Activated CD8-positive, alpha-beta T cell treated with anti-CD3 and anti-CD28 coated beads, Interleukin-2, amount 10 ng/mL, durations not matched to agents 7 days and 5 days (primary cell): ENCODE data around the gene TUBB2B. TPM values are rescaled to one million over a fixed set of nuclear protein-coding genes. Genes with fewer than 3 reads are reported as not detected.

ENCODE experiments used
- ATAC-seq: fragments of 150-1000 bp; cut with Tn5 transposase; one replicate; pipeline ENCODE4 v1.10.0; 2021; ENCODE audit warnings: moderate library complexity
- CTCF ChIA-PET: fragments of 350-600 bp; sonication (Branson Sonifier 250); formaldehyde crosslinking; loops from one replicate; lab custom pipeline; 2021; ENCODE audit warnings: antibody characterized with exemption; lab: Charles Lee
- POLR2A ChIA-PET: fragments of 350-600 bp; sonication (Branson Sonifier 250); formaldehyde crosslinking; loops from one replicate; lab custom pipeline; 2021; ENCODE audit warnings: antibody characterized with exemption; lab: Charles Lee
- DNase-seq: peaks from one replicate; pipeline ENCODE4 v3.0.0-alpha.2; 2020
- H3K27ac Mint-ChIP-seq: one replicate; pipeline ENCODE4 v1.8.0; 2021; ENCODE audit warnings: mild to moderate bottlenecking, mixed read lengths
- H3K27me3 Mint-ChIP-seq: one replicate; pipeline ENCODE4 v1.8.0; 2021; ENCODE audit warnings: low read depth, mixed read lengths
- H3K36me3 Mint-ChIP-seq: one replicate; pipeline ENCODE4 v1.8.0; 2021; ENCODE audit warnings: low read depth, mixed read lengths
- H3K4me1 Mint-ChIP-seq: one replicate; pipeline ENCODE4 v1.8.0; 2021; ENCODE audit warnings: low read depth, mixed read lengths
- H3K4me3 Mint-ChIP-seq: one replicate; pipeline ENCODE4 v1.8.0; 2021; ENCODE audit warnings: mild to moderate bottlenecking, mixed read lengths
- H3K9me3 Mint-ChIP-seq: one replicate; pipeline ENCODE4 v1.8.0; 2022; ENCODE audit warnings: mixed read lengths; ENCODE audit not compliant: insufficient read depth
- total RNA-seq, 2 experiments: library from RNA; stranded (reverse); gene quantifications; one replicate each; pipeline ENCODE4 v1.2.3, GENCODE V29; 2021

The TUBB2B gene
- total RNA-seq, 2 experiments from 2014 or later, result not detected

DNA sequence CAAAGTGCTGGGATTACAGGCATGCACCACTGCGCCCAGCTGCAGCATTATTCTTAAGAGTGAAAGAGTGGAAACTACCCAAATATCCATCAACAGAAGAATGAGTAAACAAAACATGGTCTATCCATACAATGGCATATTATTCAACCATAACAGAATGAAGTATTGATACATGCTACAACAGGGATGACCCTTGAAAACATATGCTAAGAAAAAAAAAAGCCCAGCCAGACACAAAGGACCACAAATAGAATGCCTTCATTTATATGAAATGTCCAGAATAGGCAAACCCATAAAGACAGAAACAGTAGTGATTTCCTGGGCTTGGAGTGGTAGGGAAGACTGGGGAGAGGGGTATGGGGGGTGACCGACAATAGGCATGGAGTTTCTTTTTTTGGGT, 7.1 kb downstream of the TUBB2B start:
- H3K27me3 Mint-ChIP-seq, result peaks cover 36% of the 10 kb centered on the region
- H3K36me3 Mint-ChIP-seq, result no peaks in the 10 kb centered on the region
- H3K4me3 Mint-ChIP-seq, result no peak overlapping the region
- H3K27ac Mint-ChIP-seq, result no peak overlapping the region
- no peaks in the 10 kb centered on the region for H3K9me3 Mint-ChIP-seq
- ChIA-PET POLR2A (no interaction called here), CTCF (no interaction called here)
- ATAC-seq (no peak), DNase-seq (no peak)
- H3K4me1 Mint-ChIP-seq, result no peaks in the 10 kb centered on the region

DNA sequence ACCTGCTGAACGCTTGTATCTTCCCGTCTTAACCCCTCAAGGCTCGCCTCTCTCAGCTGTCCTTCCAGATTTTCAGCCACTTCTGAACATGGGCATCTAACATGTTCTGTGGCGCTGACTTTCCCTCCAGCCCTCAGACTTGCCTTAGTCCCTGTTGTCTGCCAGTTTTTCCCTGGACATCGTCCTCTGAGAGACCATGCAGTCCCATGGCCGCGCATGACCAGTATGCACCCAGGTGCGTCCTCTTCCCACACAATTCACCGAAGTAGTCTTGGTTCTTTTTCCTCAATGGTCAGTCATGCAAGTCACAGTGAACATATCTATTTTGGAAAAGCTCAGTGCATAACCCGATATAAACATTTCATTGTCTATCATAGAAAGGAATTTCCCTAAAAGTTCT, 9.2 kb downstream of the TUBB2B start:
- CTCF ChIA-PET, result no interaction called here
- no peak for ATAC-seq
- H3K27me3 Mint-ChIP-seq, result peaks cover 29% of the 10 kb centered on the region
- no peak for DNase-seq
- H3K27ac Mint-ChIP-seq, result no peak overlapping the region
- POLR2A ChIA-PET, result no interaction called here
- no peak overlapping the region for H3K4me3 Mint-ChIP-seq
- no peaks in the 10 kb centered on the region for H3K9me3 Mint-ChIP-seq
- no peaks in the 10 kb centered on the region for H3K4me1 Mint-ChIP-seq
- no peaks in the 10 kb centered on the region for H3K36me3 Mint-ChIP-seq

DNA sequence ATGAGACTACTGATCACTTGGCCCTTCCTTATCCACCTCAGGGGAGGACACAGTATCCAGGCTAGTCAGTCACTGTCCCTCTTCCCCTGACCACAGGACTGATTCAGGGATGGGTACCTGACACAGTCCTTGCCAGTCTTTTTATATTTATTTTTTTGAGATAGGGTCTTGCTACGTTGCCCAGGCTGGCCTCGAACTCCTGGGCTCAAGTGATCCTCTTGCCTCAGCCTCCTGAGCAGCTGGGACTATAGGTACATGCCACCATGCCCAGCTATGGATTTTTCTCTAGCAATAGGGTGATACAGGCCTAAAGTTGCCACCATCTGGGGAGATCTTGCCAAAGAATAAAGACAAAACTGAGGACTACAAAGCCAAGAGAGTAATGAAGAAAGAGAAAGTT, 10.2 kb downstream of the TUBB2B start:
- Mint-ChIP-seq H3K36me3 (no peaks in the 10 kb centered on the region), H3K27me3 (peaks cover 31% of the 10 kb centered on the region), H3K27ac (no peak overlapping the region), H3K4me3 (no peak overlapping the region), H3K9me3 (no peaks in the 10 kb centered on the region), H3K4me1 (no peaks in the 10 kb centered on the region)
- ATAC-seq (no peak), DNase-seq (no peak)
- ChIA-PET CTCF (no interaction called here), POLR2A (no interaction called here)

DNA sequence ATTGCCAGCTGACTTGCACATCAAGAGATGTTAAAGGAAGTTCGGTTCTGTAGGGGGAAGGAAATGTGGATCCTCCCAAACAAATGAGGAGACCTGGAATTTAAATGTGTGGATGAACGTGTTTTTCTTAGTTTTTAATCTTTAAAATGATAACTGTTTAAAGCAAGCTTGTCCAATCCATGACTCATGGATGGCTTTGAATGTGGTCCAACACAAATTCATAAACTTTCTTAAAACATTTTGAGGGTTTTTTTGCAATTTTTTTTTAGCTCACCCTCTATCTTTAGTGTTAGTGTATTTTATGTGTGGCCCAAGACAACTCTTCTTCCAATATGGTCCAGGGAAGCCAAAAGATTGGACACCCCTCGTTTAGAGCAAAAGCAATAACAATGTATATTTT, 12.6 kb downstream of the TUBB2B start:
- H3K27ac Mint-ChIP-seq, result no peak overlapping the region
- H3K4me3 Mint-ChIP-seq, result no peak overlapping the region
- no peaks in the 10 kb centered on the region for H3K4me1 Mint-ChIP-seq
- DNase-seq (no peak), ATAC-seq (no peak)
- no peaks in the 10 kb centered on the region for H3K9me3 Mint-ChIP-seq
- H3K36me3 Mint-ChIP-seq, result no peaks in the 10 kb centered on the region
- POLR2A ChIA-PET, result no interaction called here
- peaks cover 23% of the 10 kb centered on the region for H3K27me3 Mint-ChIP-seq
- CTCF ChIA-PET, result interaction anchor here (1.1 kb wide), 1 partner anchor 37 kb away, joined by 4 read pairs; no protein-coding TSS in a partner anchor

DNA sequence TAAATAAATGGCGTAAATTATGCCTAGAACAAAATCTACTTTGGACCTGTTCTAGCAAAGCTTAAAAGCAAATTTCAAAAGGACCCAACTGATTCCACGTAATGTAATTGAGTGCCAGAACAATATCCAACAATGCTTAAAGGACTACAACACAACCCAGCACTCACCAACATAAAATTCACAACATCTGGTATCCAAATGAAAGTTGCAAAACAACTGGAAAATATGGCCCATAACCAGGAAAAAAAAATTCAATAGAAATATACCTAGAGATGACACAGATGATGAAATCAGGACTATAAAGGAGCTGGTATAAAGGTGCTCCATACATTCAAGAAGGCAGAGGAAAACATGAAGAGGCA, 14.1 kb downstream of the TUBB2B start:
- ATAC-seq, result no peak
- ChIA-PET CTCF (interaction anchor here (1.4 kb wide), 1 partner anchor 17 kb away, joined by 3 read pairs; no protein-coding TSS in a partner anchor), POLR2A (no interaction called here)
- H3K4me1 Mint-ChIP-seq, result peaks cover 8% of the 10 kb centered on the region
- no peaks in the 10 kb centered on the region for H3K36me3 Mint-ChIP-seq
- no peak for DNase-seq
- H3K9me3 Mint-ChIP-seq, result no peaks in the 10 kb centered on the region
- peaks cover 18% of the 10 kb centered on the region for H3K27me3 Mint-ChIP-seq
- no peak overlapping the region for H3K27ac Mint-ChIP-seq
- no peak overlapping the region for H3K4me3 Mint-ChIP-seq

DNA sequence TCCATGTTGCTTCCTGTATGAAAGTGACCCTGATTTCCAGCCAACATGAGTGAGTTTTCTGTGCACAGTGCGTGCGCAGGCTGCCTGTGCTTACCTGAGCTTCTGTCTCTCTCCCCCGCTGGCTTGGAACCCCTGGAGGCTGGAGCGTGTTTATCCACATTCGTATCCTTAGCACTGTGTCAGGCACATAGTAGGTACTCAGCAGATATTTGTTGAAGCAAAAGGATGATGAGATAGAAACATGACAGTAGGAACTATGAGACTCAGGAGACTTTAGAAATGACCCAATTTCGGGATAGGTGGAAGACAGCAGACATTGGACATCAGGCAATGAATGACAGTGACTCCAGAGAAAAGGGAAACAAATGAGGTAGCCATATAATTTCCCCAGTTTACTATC, 15.2 kb downstream of the TUBB2B start:
- ATAC-seq (no peak), DNase-seq (no peak)
- ChIA-PET CTCF (interaction anchor here (1.4 kb wide), 1 partner anchor 16 kb away, joined by 3 read pairs; no protein-coding TSS in a partner anchor), POLR2A (no interaction called here)
- no peak overlapping the region for H3K4me3 Mint-ChIP-seq
- no peaks in the 10 kb centered on the region for H3K36me3 Mint-ChIP-seq
- H3K27ac Mint-ChIP-seq, result no peak overlapping the region
- H3K27me3 Mint-ChIP-seq, result peaks cover 14% of the 10 kb centered on the region
- H3K4me1 Mint-ChIP-seq, result peaks cover 8% of the 10 kb centered on the region
- H3K9me3 Mint-ChIP-seq, result no peaks in the 10 kb centered on the region

DNA sequence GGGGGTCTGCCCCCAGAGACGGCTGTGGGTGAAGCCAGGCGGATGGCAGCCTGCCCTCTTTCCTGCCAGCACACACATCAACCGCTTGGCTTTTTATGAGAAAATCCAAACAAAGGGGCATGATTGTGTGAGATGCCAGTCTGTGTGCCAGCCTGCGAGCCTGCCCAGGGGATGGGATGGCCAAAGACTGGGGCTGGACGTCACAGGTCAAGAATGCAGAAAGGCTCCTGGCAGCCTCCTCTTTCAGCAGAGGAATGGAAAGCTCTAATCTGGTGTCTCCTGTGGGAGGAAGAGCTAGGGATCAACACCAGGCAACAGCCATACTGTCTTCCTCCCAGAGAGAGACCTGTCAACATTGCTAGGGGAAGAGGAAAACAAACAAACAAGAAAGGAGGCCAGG, 15.8 kb downstream of the TUBB2B start:
- Mint-ChIP-seq H3K36me3 (no peaks in the 10 kb centered on the region), H3K4me3 (no peak overlapping the region), H3K27me3 (peaks cover 17% of the 10 kb centered on the region), H3K27ac (no peak overlapping the region), H3K4me1 (peaks cover 8% of the 10 kb centered on the region), H3K9me3 (no peaks in the 10 kb centered on the region)
- ChIA-PET POLR2A (no interaction called here), CTCF (interaction anchor here (1.4 kb wide), 1 partner anchor 15 kb away, joined by 3 read pairs; no protein-coding TSS in a partner anchor)
- DNase-seq, result no peak
- ATAC-seq, result no peak

DNA sequence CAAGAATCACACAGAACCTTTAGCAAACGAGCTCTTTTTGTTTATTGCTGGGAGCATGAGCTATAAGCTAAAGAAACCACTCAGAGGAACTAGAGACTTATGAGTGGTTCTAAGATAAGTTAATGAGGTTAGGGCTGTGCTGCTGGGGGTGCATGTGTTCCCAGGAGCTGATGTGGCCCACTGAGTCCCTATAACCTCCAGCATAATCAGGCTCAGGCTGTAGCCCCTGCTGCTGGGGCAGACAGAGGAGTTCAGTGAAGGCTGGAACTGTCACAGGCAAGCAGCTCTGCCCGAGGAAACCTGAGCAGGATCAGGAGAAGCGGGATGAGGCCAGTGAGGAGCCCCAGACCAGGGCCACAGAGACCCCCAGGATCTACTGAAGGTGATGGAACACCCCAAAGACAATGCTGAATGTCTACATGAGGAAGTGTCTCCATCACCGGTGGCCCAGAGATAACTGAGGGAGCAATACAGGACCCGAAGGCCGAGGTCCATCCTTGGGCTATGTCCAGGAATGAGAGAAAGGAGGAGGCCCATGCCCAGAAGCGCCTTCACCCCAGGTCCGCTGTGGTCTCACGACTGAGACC, 17.3 kb downstream of the TUBB2B start:
- no peak for DNase-seq
- peaks cover 8% of the 10 kb centered on the region for H3K4me1 Mint-ChIP-seq
- H3K36me3 Mint-ChIP-seq, result no peaks in the 10 kb centered on the region
- H3K27me3 Mint-ChIP-seq, result peaks cover 19% of the 10 kb centered on the region
- ATAC-seq, result no peak
- ChIA-PET POLR2A (no interaction called here), CTCF (interaction anchor here (0.9 to 1.9 kb wide), 2 partner anchors 41 to 53 kb away, joined by 3 to 6 read pairs; partner anchors contain the start of gene TUBB2A)
- H3K27ac Mint-ChIP-seq, result no peak overlapping the region
- no peak overlapping the region for H3K4me3 Mint-ChIP-seq
- H3K9me3 Mint-ChIP-seq, result no peaks in the 10 kb centered on the region

DNA sequence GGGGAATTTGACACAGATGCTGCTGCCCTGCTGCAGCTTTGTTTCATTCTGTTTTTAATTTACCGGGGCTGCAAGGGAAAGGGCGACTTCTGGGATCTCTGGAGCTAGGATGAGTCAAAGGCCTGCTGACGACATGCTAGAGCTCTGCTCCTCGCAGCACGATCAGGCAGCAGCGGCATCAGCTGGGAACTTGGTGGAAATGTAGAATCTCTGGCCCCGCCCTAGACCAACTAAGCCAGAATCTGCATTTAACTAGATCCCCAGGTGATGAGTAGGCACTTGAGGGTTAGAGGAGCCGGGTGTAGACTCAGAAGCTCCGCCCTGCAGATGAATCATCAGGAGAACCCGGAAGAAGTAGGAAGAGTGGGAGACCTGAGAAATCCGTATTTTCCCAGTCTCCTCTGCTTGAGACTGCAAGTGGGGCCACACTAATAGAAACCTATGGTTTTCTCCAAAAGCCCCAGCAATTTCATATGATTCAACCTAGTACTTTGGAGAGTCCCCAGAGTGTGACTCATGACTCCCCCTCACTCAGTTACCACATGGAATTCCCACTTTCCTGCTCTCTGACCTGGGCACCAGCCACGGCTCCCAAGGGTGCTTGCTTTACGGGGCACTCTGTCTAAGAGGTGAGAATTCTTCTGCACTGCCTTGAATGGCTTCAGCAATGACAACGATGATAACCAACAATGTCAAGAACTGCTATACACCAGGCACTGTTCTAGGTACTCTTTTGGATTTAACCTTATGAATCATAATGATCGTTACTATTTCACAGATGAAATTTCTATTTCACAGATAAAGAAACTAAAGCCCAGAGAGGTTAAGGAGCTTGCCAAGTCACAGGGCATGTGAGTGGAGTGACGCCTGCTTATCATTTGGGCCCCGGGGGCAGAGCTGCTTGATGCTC, 18.1 kb downstream of the TUBB2B start:
- no peaks in the 10 kb centered on the region for H3K36me3 Mint-ChIP-seq
- no peak overlapping the region for H3K27ac Mint-ChIP-seq
- peaks cover 8% of the 10 kb centered on the region for H3K4me1 Mint-ChIP-seq
- ATAC-seq, result peak; percentile 60
- DNase-seq, result no peak
- no peaks in the 10 kb centered on the region for H3K9me3 Mint-ChIP-seq
- CTCF ChIA-PET, result interaction anchor here (0.9 to 1.9 kb wide), 2 partner anchors 42 to 52 kb away, joined by 3 to 6 read pairs; partner anchors contain the start of gene TUBB2A
- POLR2A ChIA-PET, result interaction anchor here (1.2 kb wide), 1 partner anchor 13 kb away, joined by 4 read pairs; no protein-coding TSS in a partner anchor
- H3K4me3 Mint-ChIP-seq, result no peak overlapping the region
- peaks cover 17% of the 10 kb centered on the region for H3K27me3 Mint-ChIP-seq

DNA sequence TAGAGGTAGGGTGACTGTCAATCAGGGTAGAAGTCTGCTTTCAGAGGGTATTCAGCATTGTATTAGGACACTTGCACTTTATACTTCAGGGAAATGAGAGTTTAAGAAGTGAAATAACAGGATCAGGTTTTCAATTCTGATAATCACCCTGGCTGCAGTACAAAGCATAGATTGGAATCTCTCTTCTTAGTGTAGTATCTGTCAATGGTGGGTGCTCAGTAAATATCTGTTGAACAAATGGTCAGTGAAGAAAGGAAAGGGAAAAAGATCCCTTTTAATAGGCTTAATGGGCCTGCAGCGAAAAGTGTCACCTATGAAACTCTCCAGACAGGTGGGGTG, 18.7 kb downstream of the TUBB2B start:
- H3K36me3 Mint-ChIP-seq, result no peaks in the 10 kb centered on the region
- H3K4me3 Mint-ChIP-seq, result no peak overlapping the region
- ChIA-PET CTCF (interaction anchor here (1.9 kb wide), 1 partner anchor 43 kb away, joined by 6 read pairs; no protein-coding TSS in a partner anchor), POLR2A (interaction anchor here (1.2 kb wide), 1 partner anchor 13 kb away, joined by 4 read pairs; no protein-coding TSS in a partner anchor)
- peaks cover 8% of the 10 kb centered on the region for H3K4me1 Mint-ChIP-seq
- DNase-seq (no peak), ATAC-seq (no peak)
- peaks cover 17% of the 10 kb centered on the region for H3K27me3 Mint-ChIP-seq
- H3K27ac Mint-ChIP-seq, result no peak overlapping the region
- no peaks in the 10 kb centered on the region for H3K9me3 Mint-ChIP-seq

DNA sequence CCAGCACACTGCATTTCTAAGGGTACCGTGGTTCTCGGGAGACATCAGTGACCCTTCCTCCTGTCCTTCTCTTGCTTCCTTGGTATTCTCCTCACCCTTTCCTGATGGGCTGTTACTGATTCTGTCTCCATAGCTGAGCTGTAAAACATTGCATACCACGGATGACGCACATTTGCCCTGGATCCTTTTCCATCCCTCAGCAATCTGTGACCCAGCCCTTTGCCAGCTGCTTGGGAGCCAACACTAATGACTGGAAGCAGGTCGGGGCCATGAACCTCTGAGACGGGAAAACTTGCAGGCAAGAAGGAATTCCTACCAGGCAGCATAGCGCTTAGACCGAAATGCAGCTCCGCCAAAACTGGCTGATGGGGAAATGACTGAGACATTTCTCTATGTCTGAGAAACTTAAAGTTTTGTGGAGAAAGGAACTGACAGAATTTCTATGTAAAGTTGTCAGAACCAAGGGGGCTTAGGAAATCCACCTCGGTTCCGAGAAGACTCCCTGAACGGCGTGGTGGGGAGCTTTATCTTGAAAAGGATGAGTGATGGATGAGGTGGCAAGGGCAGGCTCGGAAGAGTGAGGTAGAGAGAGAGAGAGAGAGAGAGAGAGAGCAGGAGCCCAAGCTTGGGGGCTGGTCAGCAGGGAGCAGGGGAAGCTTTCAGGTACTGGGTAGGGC, 19.2 kb downstream of the TUBB2B start:
- ATAC-seq, result no peak
- Mint-ChIP-seq H3K27ac (no peak overlapping the region), H3K36me3 (no peaks in the 10 kb centered on the region), H3K4me3 (no peak overlapping the region), H3K9me3 (no peaks in the 10 kb centered on the region), H3K27me3 (peaks cover 21% of the 10 kb centered on the region), H3K4me1 (peaks cover 8% of the 10 kb centered on the region)
- ChIA-PET CTCF (interaction anchor here (1.4 to 1.9 kb wide), 2 partner anchors 43 kb away, joined by 6 read pairs; no protein-coding TSS in a partner anchor), POLR2A (interaction anchor here (1.2 kb wide), 1 partner anchor 12 kb away, joined by 4 read pairs; no protein-coding TSS in a partner anchor)
- no peak for DNase-seq
